Suppressor macrophage (primary cell): ENCODE results near the gene RAD51AP2.
A peak's percentile ranks its signal among the peaks of the same experiment; 100 is the strongest.
"Not testable (repeated sequence)": the region's sequence is repeated elsewhere in the genome, so short reads cannot be mapped to it uniquely, and the experiment has no call there.

Experiments used
- DNase-seq, 4 experiments: peaks; one replicate each; pipeline ENCODE4 v3.0.0-alpha.2; 2020 to 2022
- total RNA-seq, 17 experiments: gene quantifications; one replicate each; lab custom pipeline; 2026; ENCODE audit warnings: mixed read lengths in 6 of 17, inconsistent platforms in 3 of 17; lab: John Stamatoyannopoulos, UW

Gene RAD51AP2
- 0 to 0.99 (median 0) reads per million in 17 experiments for total RNA-seq

- peak; percentile 49 to 74 (median 62) for DNase-seq
These were observed at the start of gene RAD51AP2 for GRCh38 chr2:17518212-17519154. Gene RAD51AP2 (minus strand): TSS chr2:17518440. CDS start chr2:17518415, 25 bp downstream.

DNA sequence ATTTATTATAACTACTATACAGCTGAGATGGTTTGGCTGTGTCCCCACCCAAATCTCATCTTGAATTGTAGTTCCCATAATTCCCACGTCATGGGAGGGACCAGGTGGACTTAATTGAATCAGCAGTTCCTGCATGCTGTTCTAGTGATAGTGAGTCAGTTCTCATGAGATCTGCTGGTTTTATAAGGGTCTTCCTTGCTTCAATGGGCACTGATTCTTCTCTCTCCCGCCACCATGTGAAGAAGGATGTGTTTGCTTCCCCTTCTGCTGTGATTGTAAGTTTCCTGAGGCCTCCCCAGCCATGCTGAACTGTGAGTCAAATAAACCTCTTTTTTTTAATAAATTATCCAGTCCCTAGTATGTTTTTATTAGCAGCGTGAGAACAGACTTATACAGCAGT, 47.5 kb upstream of the RAD51AP2 start:
- DNase-seq: not testable (repeated sequence)

DNA sequence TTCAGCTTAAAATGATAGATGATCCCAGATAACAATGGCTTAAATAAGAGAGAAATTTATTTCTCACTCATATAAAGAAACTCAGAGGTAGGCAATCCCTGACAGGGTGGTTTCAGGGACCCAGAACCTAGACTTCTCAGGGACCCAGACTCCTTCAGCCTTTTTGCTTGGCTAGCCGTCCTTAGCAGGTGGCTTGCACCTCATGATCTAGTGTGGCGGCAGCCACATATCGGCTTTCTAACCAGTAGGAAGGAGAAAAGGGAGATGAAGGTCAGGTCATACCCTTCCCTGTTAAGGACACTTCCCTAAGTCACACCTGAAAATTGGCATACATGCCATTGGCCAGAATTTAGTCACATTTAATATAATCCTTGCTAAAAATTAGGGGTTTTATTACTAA, 40.6 kb upstream of the RAD51AP2 start:
- DNase-seq: no peak

DNA sequence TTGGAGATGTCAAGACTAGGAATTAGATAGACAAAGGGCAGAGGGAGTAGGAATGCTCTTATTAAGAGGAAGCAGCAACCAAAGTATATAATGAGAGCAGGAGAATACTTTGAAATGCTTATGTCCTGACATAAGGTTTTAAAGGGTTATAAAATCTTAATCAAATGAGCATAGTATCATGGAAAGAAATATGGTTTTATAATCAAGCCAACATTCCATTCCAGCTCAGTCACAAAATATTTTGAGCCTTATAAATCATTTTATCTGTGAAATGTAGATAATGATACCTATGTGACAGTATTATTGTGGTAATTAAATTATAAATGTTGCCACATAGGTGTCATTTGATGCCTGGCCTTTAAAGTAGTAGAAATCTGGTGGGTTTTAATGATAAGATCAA, 39.8 kb upstream of the RAD51AP2 start:
- no peak for DNase-seq

DNA sequence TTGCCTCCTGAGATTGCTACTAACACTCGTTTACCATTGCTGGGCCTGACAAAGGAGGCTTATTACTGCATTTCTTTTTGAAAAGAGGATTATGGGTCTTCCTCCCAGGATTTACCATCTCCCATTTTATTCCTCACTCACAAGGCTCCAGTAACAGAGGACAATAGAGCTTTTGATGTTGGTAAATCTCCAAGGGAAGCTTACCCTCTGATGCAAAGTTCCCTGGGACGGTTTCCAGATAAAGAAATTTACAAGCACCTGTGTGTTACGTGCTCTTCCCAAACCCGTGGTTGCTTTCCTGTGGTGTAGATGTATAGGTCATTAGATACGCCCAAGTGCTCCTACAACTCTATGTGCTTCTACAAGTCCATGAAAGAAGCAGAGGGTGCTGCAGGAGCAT, 39.4 kb upstream of the RAD51AP2 start:
- no peak for DNase-seq

- no peak for DNase-seq
These were observed 36.9 kb upstream of the RAD51AP2 start for GRCh38 chr2:17555150-17555549.

DNA sequence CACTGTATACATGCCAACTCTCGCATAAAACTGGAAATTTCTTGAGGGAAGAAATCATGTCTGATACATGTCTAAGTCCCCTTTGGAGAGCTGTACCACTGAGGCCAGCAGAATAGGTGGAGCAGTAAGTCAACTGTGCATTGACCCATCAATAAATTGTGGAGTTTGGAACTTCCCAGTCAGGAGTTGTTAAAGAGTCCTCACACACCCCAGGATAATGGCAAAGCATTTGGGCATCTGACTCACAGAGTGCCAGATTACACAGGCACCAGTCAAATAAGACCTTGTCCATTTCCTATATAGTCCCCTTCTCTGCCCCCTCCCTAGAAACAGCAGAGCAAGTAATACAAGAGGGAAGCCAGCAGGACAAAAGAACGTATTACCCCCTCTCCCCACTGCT, 32.7 kb upstream of the RAD51AP2 start:
- no peak for DNase-seq

DNA sequence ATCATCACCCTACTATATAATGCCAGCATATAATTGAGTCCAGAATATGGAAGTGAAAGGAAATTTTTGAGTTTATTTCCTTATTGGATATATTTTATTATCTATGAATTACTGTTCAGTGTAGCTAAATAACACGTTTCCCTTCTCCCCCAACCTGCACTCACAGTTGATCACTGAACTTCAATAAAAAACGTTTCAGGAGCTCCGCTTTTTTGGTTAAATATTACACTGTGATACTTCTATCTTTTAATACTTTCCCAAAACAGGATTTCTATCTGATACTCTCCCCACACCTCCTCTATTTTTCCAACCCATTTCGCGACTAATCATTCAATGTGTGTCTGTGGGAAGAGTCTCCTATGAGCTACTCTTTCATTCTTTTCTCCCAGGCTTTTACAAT, 29.5 kb upstream of the RAD51AP2 start:
- DNase-seq: no peak

DNA sequence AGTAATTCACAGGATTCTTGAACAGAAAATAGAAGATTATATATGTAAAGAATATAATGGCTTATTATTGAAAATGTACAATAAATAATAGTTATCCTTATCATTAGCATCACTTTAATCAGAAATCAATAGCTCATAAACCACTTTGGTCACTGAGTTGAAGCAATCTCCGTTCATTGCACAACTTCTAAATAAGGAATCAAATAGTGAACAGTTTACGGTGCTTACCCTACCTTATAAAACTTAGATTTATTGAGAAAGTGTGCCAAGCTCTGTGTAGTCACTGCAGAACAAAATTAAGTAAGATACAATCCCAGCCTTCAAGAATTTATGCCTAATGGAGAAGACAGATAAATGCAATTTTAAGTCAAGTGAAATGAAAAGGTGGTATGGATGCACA, 29.0 kb upstream of the RAD51AP2 start:
- no peak for DNase-seq

DNA sequence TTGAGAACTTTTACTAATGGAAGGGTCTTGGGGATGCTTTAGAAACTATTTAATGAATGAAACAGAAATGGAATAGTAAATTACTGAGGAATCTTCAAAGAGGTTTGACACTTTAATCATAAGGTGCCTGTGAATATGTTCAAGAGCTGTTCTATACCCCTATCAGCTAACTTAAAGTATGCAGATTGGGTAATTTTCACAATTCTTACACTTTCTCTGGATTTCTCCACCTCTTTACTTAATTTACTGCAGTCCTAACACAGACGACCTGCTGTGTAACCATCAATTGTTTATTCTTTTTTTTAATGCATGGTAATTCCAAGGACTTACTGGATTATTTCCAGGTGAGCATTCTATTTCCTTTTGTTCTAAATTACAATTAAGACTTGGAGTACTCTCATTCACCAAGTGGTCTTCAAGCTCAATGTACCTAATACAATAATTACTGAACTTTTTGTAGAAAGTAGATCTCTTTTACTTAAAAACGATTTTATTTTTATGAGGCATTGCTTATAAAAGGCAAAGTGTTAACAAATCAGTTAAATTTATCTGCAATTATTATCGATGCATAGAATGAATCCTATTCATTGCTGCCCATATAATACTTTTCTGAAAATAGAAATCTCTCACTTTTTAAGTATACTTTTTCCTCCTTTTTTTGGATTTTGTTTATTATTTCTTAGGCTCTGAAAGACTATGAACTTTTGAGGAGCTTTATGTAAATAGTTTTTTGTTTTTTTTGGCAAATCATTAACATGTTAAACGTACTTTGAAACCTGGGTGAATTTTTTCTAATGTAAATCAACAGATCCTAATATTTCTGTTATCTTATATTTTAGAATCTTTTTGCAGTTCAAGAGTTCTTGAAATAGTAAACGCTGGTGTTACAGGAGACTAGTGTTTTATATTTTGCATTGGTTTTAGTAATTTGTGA, 27.7 kb upstream of the RAD51AP2 start:
- DNase-seq: no peak

GRCh38 chr2:17544256-17544655, 26.0 kb upstream of the RAD51AP2 start:
- DNase-seq: no peak

- DNase-seq: peak in 2 of 4 experiments; percentile 2 to 14
These were observed 25.6 kb upstream of the RAD51AP2 start for GRCh38 chr2:17543848-17544247.

DNA sequence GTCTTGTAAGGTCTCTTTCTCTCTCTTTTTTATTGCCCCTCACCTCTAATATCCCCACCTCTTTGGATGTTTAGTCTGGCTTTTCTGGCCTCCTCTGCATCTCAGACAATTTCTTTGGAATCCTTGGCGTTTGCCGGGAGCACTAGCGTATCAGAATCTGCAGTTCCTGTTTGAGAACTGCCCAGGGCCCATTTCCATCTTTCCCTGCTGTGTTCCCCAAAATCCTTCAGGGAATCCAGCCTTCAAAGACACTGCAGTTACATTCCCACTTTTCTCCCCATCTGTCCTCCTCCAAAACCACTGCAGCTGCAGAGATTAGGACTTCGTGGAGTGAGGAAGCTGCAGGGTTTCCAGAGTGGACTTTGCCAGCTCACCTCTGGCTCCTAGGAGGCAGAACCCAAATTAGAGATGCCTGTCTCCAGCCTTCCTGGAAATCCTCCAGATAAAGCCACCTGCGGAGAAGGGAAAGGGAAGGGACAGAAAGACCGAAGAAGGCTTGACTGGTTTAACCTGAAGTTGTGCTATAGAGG, 25.0 kb upstream of the RAD51AP2 start:
- no peak for DNase-seq

GRCh38 chr2:17542471-17542870, 24.2 kb upstream of the RAD51AP2 start:
- DNase-seq: no peak

- DNase-seq: no peak
These were observed 23.3 kb upstream of the RAD51AP2 start for GRCh38 chr2:17541531-17541950.

DNA sequence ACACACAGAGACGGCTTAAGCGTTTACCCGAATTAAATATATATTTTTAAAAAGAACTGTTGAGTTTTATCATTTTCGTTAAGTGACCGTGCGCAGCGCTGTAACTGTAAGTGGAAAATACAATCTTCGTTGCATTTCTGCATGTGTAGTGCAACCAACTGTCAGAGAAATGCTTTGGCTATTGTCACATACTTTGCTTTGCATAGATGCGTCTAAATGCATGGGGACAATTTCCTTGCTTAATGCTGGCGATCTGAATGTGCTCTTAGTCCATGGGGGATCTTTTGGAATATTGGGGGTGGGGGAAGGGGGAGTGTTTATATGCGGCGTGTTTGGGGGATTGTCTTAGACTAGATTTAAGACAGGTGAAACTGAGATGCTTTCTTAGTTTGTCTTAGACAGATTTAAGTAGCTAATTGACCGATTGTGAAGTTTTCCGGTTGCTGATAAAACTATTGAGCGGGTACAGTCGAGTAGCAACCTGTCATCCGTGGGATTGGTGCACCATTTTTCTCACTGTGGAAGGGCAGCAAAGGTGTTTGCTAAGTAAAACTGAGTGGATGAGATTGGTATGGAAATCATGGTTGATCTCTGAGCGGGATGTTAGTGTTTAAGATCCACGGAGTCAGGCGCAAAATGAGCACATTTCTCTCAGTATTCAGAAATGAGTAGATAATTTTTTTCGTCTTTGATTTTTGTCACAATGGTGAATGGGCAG, 22.7 kb upstream of the RAD51AP2 start:
- peak in 1 of 4 experiments; percentile 3 for DNase-seq

- no peak for DNase-seq
These were observed 22.0 kb upstream of the RAD51AP2 start, which contains the start of gene VSNL1 for GRCh38 chr2:17540093-17540812. Gene VSNL1 (plus strand): TSS chr2:17540696. CDS start chr2:17592075, 51,379 bp downstream.

DNA sequence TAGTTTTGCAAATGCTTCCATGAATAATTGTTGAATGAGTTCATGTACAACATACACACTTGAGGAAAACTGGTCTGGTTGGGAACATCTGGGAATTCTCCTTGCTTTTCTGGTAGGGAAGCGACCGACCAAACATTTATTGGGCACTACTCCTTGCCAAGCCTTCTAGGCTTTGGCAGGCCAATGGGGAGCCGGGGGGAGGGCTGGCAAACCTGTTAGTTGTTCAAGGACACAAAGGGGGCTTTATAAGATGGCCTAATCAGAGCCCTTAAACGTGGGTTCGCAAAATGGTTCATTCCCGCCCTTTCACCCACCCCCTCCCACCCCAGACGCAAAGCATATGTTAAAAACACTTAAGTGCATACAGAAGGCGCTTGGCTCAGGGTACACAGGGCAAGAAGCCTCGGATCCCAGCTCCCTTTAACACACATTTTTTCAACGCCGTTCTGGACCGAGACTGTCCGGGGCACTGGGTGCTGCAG, 21.4 kb upstream of the RAD51AP2 start:
- DNase-seq: no peak

DNA sequence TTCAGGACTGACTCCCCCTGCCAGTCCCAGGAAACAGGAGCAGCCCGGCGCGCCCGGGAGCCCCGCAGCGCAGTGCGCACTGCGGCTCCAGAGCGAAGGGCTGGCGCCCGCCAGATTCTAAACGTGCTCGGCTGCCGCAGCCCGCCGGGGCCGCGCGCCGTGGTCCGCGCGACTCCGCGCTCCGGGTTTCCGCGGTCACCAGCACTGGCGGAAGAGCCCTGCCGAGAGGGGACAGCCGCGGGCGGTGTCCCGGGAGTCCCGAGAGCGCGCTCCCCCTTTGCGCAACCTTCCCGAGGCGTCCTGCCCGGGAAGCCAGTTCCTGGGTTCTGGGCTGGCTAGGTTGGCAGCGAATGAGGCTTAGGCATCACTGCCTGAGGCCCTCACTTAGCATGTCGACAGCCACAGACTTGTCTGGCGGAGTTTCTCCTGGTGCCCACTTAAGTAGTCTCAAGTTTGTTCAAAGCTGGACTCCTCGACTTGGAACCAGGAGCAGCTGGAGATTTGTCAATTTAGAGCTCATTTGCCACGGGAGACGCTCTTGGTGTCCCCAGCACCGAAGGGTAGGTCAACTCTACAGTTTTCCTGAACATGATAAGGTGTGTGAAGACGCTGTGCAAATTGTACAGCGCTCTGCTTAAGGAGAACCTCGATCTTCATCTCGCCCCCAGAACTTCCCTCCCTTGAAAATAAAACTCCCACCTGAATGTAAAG, 20.8 kb upstream of the RAD51AP2 start:
- DNase-seq: peak in 3 of 4 experiments; percentile 2 to 34 (median 5)
